ENCODE data around the gene CACNB2. TPM values are rescaled to one million over a fixed set of nuclear protein-coding genes. Genes with fewer than 3 reads are reported as not detected.

CACNB2 gene
- total RNA-seq, 1 donor from 2014 or later, result 3.5 TPM

DNA sequence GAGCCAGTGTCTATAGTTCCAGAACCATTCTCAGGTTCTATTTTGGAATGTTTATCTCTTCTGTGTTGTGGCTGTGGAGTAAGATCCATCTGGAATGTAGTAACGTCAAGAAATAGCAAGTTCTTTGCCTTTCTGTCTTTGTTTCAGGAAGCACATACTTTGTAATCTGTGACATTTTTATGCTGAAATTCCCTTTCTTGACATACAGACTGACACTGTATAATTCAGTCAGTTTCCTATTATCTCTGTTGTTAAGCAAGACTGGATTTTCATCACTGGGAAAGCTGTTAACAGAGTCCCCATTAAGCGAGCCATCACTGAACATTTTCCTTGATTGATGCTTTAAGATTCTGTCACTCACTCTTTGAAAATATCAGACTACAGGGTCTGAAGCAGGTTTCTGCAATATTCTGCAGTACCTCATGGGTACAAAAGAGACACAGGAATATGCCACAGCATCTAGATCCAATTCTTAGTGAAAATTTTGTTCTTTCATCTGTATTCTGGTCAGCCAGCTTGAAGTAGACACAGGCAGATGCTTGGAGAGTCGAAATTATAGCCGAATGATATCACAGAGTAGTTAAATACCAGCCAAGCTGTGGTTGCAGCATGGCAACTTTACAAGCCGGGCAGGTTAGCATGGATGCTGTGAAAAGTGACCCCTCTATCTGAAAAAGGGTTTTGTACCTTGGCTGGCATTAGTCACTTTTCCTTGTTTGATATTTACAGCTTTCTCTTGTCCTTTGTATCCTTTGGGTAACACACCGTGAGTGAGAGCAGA lies 62.6 kb downstream of the CACNB2 start:
- Histone ChIP-seq H2AFZ (replicated peaks) (no peak overlapping the region), H3K4me1 (no peaks in the 10 kb centered on the region), H3K27me3 (no peaks in the 10 kb centered on the region), H3K4me2 (no peak overlapping the region), H3K36me3 (no peaks in the 10 kb centered on the region), H3K79me2 (ENCODE audit: low read depth) (no peaks in the 10 kb centered on the region), H3K9ac (no peak overlapping the region), H3F3A (ENCODE audit: low read depth) (peaks cover 8% of the 10 kb centered on the region), H4K20me1 (ENCODE audit: low read depth) (no peaks in the 10 kb centered on the region), H3K27ac (no peak overlapping the region), H3K9me3 (ENCODE audit: low read depth) (no peaks in the 10 kb centered on the region), H3K4me3 (no peak overlapping the region)
- peaks cover 2% of the 10 kb centered on the region for H3K27me3 Mint-ChIP-seq (ENCODE audit: insufficient read depth, low read depth)
- H3K36me3 Mint-ChIP-seq, result no peaks in the 10 kb centered on the region
- H3K4me3 Mint-ChIP-seq, result no peak overlapping the region
- H3K27ac Mint-ChIP-seq, result no peak overlapping the region
- no peaks in the 10 kb centered on the region for H3K9me3 Mint-ChIP-seq
- no peak for TF ChIP-seq EZH2phosphoT487 (IDR thresholded peaks at IDR 0.05)
- TF ChIP-seq EZH2 (IDR thresholded peaks at IDR 0.05), result no peak
- TF ChIP-seq, protein P1, sequence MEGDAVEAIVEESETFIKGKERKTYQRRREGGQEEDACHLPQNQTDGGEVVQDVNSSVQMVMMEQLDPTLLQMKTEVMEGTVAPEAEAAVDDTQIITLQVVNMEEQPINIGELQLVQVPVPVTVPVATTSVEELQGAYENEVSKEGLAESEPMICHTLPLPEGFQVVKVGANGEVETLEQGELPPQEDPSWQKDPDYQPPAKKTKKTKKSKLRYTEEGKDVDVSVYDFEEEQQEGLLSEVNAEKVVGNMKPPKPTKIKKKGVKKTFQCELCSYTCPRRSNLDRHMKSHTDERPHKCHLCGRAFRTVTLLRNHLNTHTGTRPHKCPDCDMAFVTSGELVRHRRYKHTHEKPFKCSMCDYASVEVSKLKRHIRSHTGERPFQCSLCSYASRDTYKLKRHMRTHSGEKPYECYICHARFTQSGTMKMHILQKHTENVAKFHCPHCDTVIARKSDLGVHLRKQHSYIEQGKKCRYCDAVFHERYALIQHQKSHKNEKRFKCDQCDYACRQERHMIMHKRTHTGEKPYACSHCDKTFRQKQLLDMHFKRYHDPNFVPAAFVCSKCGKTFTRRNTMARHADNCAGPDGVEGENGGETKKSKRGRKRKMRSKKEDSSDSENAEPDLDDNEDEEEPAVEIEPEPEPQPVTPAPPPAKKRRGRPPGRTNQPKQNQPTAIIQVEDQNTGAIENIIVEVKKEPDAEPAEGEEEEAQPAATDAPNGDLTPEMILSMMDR (IDR thresholded peaks at IDR 0.05), result no peak
- H3K4me1 Mint-ChIP-seq, result peaks cover 6% of the 10 kb centered on the region
- DNase-seq (ENCODE audit: low spot score), result no peak

DNA sequence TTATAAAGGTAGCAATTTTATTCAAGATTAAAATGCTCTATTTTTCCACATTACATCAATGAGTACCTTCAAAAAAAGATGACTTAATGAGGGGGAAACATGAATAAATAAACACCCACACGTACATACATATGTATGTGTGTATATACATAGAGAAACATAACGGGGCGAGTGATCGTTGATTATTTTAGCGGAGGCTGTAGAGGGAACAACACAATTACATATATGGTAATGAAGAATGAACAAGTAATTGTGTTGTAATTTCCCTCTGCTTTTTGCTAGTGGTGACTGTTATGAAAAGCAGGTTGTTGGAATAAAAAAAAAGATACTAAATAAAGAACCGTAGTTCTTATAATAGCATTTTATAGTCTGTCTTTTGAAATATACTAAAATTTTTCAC lies 63.2 kb downstream of the CACNB2 start:
- H3K9me3 Mint-ChIP-seq, result no peaks in the 10 kb centered on the region
- H3K36me3 Mint-ChIP-seq, result no peaks in the 10 kb centered on the region
- H3K9ac ChIP-seq, result no peak overlapping the region
- DNase-seq (ENCODE audit: low spot score), result no peak
- no peaks in the 10 kb centered on the region for H3K27me3 ChIP-seq
- H3K36me3 ChIP-seq, result no peaks in the 10 kb centered on the region
- peaks cover 6% of the 10 kb centered on the region for H3K4me1 Mint-ChIP-seq
- no peaks in the 10 kb centered on the region for H4K20me1 ChIP-seq (ENCODE audit: low read depth)
- H3K79me2 ChIP-seq (ENCODE audit: low read depth), result no peaks in the 10 kb centered on the region
- TF ChIP-seq EZH2 (IDR thresholded peaks at IDR 0.05) (no peak), EZH2phosphoT487 (IDR thresholded peaks at IDR 0.05) (no peak)
- TF ChIP-seq, protein P1 (IDR thresholded peaks at IDR 0.05), result no peak
- peaks cover 2% of the 10 kb centered on the region for H3F3A ChIP-seq (ENCODE audit: low read depth)
- no peak overlapping the region for H3K27ac Mint-ChIP-seq
- peaks cover 2% of the 10 kb centered on the region for H3K27me3 Mint-ChIP-seq (ENCODE audit: insufficient read depth, low read depth)
- no peak overlapping the region for H3K4me3 ChIP-seq
- no peaks in the 10 kb centered on the region for H3K9me3 ChIP-seq (ENCODE audit: low read depth)
- H3K4me1 ChIP-seq, result no peaks in the 10 kb centered on the region
- H2AFZ ChIP-seq (replicated peaks), result no peak overlapping the region
- no peak overlapping the region for H3K4me3 Mint-ChIP-seq
- H3K27ac ChIP-seq, result no peak overlapping the region
- no peak overlapping the region for H3K4me2 ChIP-seq

DNA sequence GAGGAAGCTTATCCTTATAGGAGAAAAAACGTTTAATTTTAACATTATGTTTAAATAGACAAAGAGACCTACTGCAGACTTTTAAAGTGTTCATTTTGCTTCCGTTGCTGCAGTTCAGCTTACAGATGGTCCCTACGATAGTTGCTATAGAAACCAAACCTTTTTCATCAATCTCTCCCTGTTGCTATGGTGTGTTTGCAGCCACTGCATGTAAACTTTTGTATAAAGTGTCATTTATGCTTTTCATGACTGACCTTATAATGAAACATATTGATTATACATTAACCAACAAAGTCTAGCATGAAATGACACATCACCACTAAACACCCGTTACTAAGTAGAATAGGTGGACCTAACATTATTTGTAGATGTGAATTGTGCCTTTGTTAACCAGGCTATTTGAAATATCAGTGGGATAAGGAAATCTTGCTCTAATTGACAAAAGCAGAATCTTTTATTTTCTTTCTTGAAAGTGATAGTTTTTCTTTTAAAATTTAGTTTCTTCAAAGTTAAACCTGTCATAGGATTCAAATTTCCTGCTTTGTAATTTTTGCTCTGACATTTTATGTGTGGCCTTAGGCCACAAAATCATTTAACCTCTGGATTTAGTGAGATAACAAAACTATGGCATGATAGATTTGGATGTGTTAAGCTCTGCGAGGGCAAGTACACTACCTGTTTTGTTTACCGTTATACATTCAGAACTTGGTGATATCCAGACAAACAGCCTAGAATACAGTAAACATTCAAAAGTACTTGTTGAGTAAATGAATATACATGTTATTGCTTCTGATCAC lies 64.0 kb downstream of the CACNB2 start:
- Histone ChIP-seq H3F3A (ENCODE audit: low read depth) (no peaks in the 10 kb centered on the region), H3K36me3 (no peaks in the 10 kb centered on the region), H3K79me2 (ENCODE audit: low read depth) (no peaks in the 10 kb centered on the region), H3K27me3 (no peaks in the 10 kb centered on the region), H3K4me3 (no peak overlapping the region), H3K9me3 (ENCODE audit: low read depth) (no peaks in the 10 kb centered on the region), H4K20me1 (ENCODE audit: low read depth) (no peaks in the 10 kb centered on the region), H3K9ac (no peak overlapping the region), H3K4me2 (no peak overlapping the region), H3K27ac (no peak overlapping the region), H2AFZ (replicated peaks) (no peak overlapping the region), H3K4me1 (no peaks in the 10 kb centered on the region)
- H3K36me3 Mint-ChIP-seq, result no peaks in the 10 kb centered on the region
- H3K9me3 Mint-ChIP-seq, result no peaks in the 10 kb centered on the region
- H3K4me3 Mint-ChIP-seq, result no peak overlapping the region
- peaks cover 6% of the 10 kb centered on the region for H3K4me1 Mint-ChIP-seq
- no peak for TF ChIP-seq EZH2phosphoT487 (IDR thresholded peaks at IDR 0.05)
- TF ChIP-seq, protein P1 (IDR thresholded peaks at IDR 0.05), result no peak
- no peak for TF ChIP-seq EZH2 (IDR thresholded peaks at IDR 0.05)
- DNase-seq (ENCODE audit: low spot score), result no peak
- peaks cover 2% of the 10 kb centered on the region for H3K27me3 Mint-ChIP-seq (ENCODE audit: insufficient read depth, low read depth)
- no peak overlapping the region for H3K27ac Mint-ChIP-seq

Data from neural progenitor cell (in vitro differentiated cells).